NT2/D1 (cell line): Measurements from ENCODE around the gene ZDHHC8.

Source experiments
- YY1 ChIP-seq: IDR thresholded peaks from 2 replicates; pipeline ENCODE4 v1.6.1; 2011; ENCODE audit not compliant: insufficient read length, insufficient read depth
- ZNF274 ChIP-seq: IDR thresholded peaks from 2 replicates; pipeline ENCODE4 v1.6.1; 2011; ENCODE audit warnings: mild to moderate bottlenecking, low read depth, low read length

DNA sequence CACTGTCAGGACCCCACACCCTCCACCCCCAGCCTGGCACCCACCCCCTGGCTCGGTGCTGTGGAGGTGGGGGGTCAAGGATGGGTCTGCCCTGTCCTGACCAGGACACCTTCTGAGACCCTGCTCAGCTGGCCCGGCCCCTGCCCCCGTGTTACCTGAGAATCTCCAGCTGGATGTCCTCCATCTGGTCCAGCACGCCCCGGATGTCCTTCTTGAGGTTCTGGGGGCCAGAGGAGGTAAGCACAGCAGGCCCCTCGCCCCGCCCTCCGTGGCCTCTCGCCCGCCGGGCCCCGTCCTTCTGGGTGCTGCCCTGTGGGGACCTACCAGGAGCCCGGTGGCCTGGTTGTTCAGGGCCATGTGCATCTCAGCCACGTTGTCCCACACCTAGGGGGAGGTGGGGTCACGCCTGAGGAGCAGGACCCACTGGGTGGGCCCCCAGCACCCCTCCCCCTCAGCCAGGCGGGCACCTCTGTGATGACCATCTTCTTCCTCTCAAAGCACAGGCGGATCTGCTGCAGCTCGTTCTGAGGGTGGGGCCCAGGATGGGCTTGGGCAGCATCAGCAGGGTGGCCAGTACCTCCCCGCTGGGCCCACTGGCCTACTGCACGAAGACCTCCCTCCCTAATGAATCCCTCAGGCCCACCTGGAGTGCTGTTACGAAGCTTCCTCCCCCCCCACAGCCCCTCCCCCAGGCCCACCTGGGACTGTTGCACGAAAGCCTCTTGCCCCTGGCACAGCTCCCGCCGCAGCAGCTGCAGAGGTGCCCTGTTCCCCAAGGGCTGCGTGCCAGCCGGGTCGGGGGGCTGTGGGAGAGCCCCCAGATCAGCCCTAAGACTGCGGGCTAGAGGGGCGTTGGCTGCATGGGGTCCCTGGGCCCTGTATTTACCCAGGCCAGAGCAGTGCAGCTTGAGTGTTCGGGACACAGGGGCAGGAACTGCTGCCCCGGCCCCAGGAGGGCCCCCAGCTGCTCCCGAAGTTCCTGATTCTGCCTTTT is 17.9 kb downstream of the ZDHHC8 start:
- no peak for TF ChIP-seq ZNF274
- no peak for TF ChIP-seq YY1
